GM23338 (cell line): ENCODE data around the gene HEY2. TPM values are rescaled to one million over a fixed set of nuclear protein-coding genes. Genes with fewer than 3 reads are reported as not detected.

Experiments used
- ATAC-seq: fragments of 200-7000 bp; cut with Tn5 transposase; 3 replicates; pipeline ENCODE4 v1.9.1; 2020
- DNase-seq: peaks from one replicate; pipeline ENCODE4 v3.0.0-alpha.2; 2015; ENCODE audit warnings: low spot score
- H2AFZ ChIP-seq: fragments of 200-600 bp; sonication (generic); 2 replicates; pipeline ENCODE4 v1.8.0; 2016; ENCODE audit warnings: antibody characterized with exemption, mild to moderate bottlenecking, moderate library complexity
- H3F3A ChIP-seq: fragments of 200-600 bp; sonication (generic); replicated peaks from 2 replicates; pipeline ENCODE4 v1.8.0; 2017; ENCODE audit warnings: antibody characterized with exemption, mixed run types, low read depth
- H3K27ac ChIP-seq: fragments of 200-600 bp; sonication (generic); 2 replicates; pipeline ENCODE4 v1.6.1; 2016; ENCODE audit warnings: low read depth
- H3K27me3 ChIP-seq: fragments of 200-600 bp; sonication (generic); 2 replicates; pipeline ENCODE4 v1.8.0; 2016; ENCODE audit warnings: mild to moderate bottlenecking, mixed run types, moderate library complexity; ENCODE audit not compliant: insufficient read depth
- H3K36me3 ChIP-seq: fragments of 200-600 bp; sonication (generic); 2 replicates; pipeline ENCODE4 v1.8.0; 2016; ENCODE audit warnings: mild to moderate bottlenecking; ENCODE audit not compliant: insufficient read depth
- H3K4me1 ChIP-seq: fragments of 200-600 bp; sonication (generic); 2 replicates; pipeline ENCODE4 v1.8.0; 2016; ENCODE audit warnings: mild to moderate bottlenecking, moderate library complexity; ENCODE audit not compliant: insufficient read depth
- H3K4me2 ChIP-seq: fragments of 200-600 bp; sonication (generic); 2 replicates; pipeline ENCODE4 v1.7.1; 2017; ENCODE audit warnings: mixed run types
- H3K4me3 ChIP-seq: fragments of 200-600 bp; sonication (generic); 2 replicates; pipeline ENCODE4 v1.6.1; 2016; ENCODE audit warnings: mixed run types
- H3K79me2 ChIP-seq: fragments of 200-600 bp; sonication (generic); replicated peaks from 2 replicates; pipeline ENCODE4 v1.8.0; 2017; ENCODE audit warnings: mild to moderate bottlenecking; ENCODE audit not compliant: insufficient read depth
- H3K9me2 ChIP-seq: fragments of 200-600 bp; sonication (generic); 2 replicates; pipeline ENCODE4 v1.8.0; 2017; ENCODE audit not compliant: insufficient read depth
- H4K20me1 ChIP-seq: fragments of 200-600 bp; sonication (generic); replicated peaks from 2 replicates; pipeline ENCODE4 v1.8.0; 2017; ENCODE audit warnings: mild to moderate bottlenecking; ENCODE audit not compliant: insufficient read depth
- H3K27ac Mint-ChIP-seq: 2 replicates; pipeline ENCODE4 v1.8.0; 2020; ENCODE audit warnings: inconsistent platforms, mild to moderate bottlenecking, moderate library complexity, mixed read lengths
- H3K27me3 Mint-ChIP-seq: 3 replicates; pipeline ENCODE4 v1.8.0; 2022; ENCODE audit warnings: low read depth, mild to moderate bottlenecking, moderate library complexity, mixed read lengths, inconsistent platforms; ENCODE audit not compliant: insufficient read depth, poor library complexity
- H3K36me3 Mint-ChIP-seq: 3 replicates; pipeline ENCODE4 v1.8.0; 2021; ENCODE audit warnings: low read depth, mild to moderate bottlenecking, inconsistent platforms, moderate library complexity, mixed read lengths
- H3K4me1 Mint-ChIP-seq: 3 replicates; pipeline ENCODE4 v1.8.0; 2020; ENCODE audit warnings: mild to moderate bottlenecking, inconsistent platforms, mixed read lengths
- H3K4me3 Mint-ChIP-seq: 3 replicates; pipeline ENCODE4 v1.8.0; 2021; ENCODE audit warnings: moderate library complexity, mild to moderate bottlenecking, inconsistent platforms, mixed read lengths
- H3K9me3 Mint-ChIP-seq: 3 replicates; pipeline ENCODE4 v1.8.0; 2020; ENCODE audit warnings: moderate library complexity, mild to moderate bottlenecking, inconsistent platforms, mixed read lengths
- CTCF ChIP-seq, 2 experiments: fragments of 200-600 bp in 1 of 2; sonication (generic) in 1 of 2; conservative IDR thresholded peaks; 2 replicates each; pipeline versions ENCODE4 v1.5.1 to v1.6.1; 2016 to 2017; ENCODE audit warnings: antibody characterized with exemption in 2 of 2, low read depth in 2 of 2, mild to moderate bottlenecking in 2 of 2, moderate library complexity in 1 of 2
- NANOG ChIP-seq: IDR thresholded peaks from 2 replicates; pipeline ENCODE4 v1.6.1; 2016; ENCODE audit warnings: antibody characterized with exemption, borderline replicate concordance
- POLR2AphosphoS5 ChIP-seq: IDR thresholded peaks from 2 replicates; pipeline ENCODE4 v1.6.1; 2016; ENCODE audit warnings: antibody characterized with exemption, low read depth
- ZNF462 ChIP-seq: fragments of 250-450 bp; sonication (Bioruptor Pico); IDR thresholded peaks from 2 replicates; pipeline ENCODE4 v1.5.0; 2020; ENCODE audit warnings: mild to moderate bottlenecking, moderate library complexity
- polyA plus RNA-seq: library from polyadenylated mRNA; unstranded; fragments of >200 nt; fragmentation: Nextera tagmentation; extraction: Ambion mirVana; gene quantifications from 2 replicates; pipeline ENCODE4 v1.2.1, GENCODE V29; 2016
- total RNA-seq: library from RNA; depleted of rRNA; stranded (reverse); fragments of >200 nt; shearing (Covaris generic); gene quantifications from 2 replicates; pipeline ENCODE4 v1.2.3, GENCODE V29; 2014
- TF ChIP-seq, protein P1 (sequence below): IDR thresholded peaks from one replicate; pipeline ENCODE4 v1.6.1; 2018; ENCODE audit warnings: antibody characterized with exemption; ENCODE audit not compliant: unreplicated experiment

Gene HEY2
- total and polyA plus RNA-seq, 2 experiments from 2014 or later = 4.3 to 8.5 TPM

DNA sequence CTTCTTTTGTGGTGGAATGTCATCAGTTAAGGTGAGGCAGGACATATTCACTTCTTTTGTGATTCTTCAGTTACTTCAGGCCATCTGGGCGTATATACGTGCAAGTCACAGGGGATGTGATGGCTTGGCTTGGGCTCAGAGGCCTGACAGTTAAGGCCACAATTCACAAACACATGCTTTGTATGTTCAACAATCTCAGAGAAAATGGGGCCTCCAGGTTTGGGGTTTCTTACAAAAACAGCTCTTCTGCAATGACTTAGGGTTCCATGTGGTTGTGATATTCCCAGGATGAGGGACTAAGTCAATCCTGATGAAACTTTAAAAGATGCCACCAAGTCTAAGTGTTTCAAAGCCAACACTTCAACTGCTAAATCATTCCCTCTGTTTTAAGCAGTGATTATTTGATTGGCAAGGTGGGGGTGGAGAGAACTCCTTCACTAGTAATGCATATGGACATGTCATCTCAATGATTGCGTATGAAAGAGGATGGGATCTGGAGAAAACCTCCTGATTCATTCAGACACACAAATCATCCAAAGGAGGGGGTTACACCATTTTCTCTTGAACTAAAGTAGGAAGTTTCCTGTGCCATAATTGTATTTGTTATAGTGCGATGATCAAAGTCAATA lies 41.7 kb upstream of the HEY2 start:
- DNase-seq = no peak
- peak; percentile 64 for ATAC-seq
- Mint-ChIP-seq H3K4me3 (peak overlapping the region; percentile 100), H3K27me3 (peaks cover 22% of the 10 kb centered on the region), H3K4me1 (peaks cover 27% of the 10 kb centered on the region), H3K9me3 (peaks cover 50% of the 10 kb centered on the region), H3K36me3 (peaks cover 69% of the 10 kb centered on the region), H3K27ac (peak overlapping the region; percentile 99)
- no peaks in the 10 kb centered on the region for H4K20me1 ChIP-seq
- H3K79me2 ChIP-seq = peaks cover 28% of the 10 kb centered on the region
- H3K4me2 ChIP-seq = peak overlapping the region; percentile 65
- H3K4me3 ChIP-seq = peak overlapping the region; percentile 94
- TF ChIP-seq CTCF (conservative IDR thresholded peaks at IDR 0.05; ENCODE audit: low read depth in 2 of 2) = no peak
- TF ChIP-seq ZNF462 = peak; percentile 24; the same call in 1 of the 2 replicates
- TF ChIP-seq, protein P1, sequence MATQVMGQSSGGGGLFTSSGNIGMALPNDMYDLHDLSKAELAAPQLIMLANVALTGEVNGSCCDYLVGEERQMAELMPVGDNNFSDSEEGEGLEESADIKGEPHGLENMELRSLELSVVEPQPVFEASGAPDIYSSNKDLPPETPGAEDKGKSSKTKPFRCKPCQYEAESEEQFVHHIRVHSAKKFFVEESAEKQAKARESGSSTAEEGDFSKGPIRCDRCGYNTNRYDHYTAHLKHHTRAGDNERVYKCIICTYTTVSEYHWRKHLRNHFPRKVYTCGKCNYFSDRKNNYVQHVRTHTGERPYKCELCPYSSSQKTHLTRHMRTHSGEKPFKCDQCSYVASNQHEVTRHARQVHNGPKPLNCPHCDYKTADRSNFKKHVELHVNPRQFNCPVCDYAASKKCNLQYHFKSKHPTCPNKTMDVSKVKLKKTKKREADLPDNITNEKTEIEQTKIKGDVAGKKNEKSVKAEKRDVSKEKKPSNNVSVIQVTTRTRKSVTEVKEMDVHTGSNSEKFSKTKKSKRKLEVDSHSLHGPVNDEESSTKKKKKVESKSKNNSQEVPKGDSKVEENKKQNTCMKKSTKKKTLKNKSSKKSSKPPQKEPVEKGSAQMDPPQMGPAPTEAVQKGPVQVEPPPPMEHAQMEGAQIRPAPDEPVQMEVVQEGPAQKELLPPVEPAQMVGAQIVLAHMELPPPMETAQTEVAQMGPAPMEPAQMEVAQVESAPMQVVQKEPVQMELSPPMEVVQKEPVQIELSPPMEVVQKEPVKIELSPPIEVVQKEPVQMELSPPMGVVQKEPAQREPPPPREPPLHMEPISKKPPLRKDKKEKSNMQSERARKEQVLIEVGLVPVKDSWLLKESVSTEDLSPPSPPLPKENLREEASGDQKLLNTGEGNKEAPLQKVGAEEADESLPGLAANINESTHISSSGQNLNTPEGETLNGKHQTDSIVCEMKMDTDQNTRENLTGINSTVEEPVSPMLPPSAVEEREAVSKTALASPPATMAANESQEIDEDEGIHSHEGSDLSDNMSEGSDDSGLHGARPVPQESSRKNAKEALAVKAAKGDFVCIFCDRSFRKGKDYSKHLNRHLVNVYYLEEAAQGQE = no peak
- TF ChIP-seq NANOG = peak; percentile 88
- TF ChIP-seq POLR2AphosphoS5 = 0 out of 2 replicates have a peak, but pooled peaks have one; percentile 30
- no peaks in the 10 kb centered on the region for H3F3A ChIP-seq
- peaks cover 10% of the 10 kb centered on the region; the same call in 1 of the 2 replicates for H3K36me3 ChIP-seq
- H3K9me2 ChIP-seq = no peaks in the 10 kb centered on the region
- H3K4me1 ChIP-seq = peaks cover 26% of the 10 kb centered on the region
- no peak overlapping the region for H2AFZ ChIP-seq
- no peaks in the 10 kb centered on the region for H3K27me3 ChIP-seq
- H3K27ac ChIP-seq = peak overlapping the region; percentile 87
